HEK293T (cell line): ENCODE data around the gene OPRL1.

ENCODE experiments used
- FOXK2 ChIP-seq: fragments of 450-650 bp; IDR thresholded peaks from 2 replicates; pipeline ENCODE4 v1.6.1; 2016; ENCODE audit warnings: mild to moderate bottlenecking
- L3MBTL2 ChIP-seq: fragments of 450-650 bp; conservative IDR thresholded peaks from 2 replicates; pipeline ENCODE4 v1.6.1; 2016; ENCODE audit warnings: mild to moderate bottlenecking
- NFRKB ChIP-seq: fragments of 450-650 bp; IDR thresholded peaks from 2 replicates; pipeline ENCODE4 v1.6.1; 2016; ENCODE audit warnings: mild to moderate bottlenecking, moderate library complexity
- SUZ12 ChIP-seq: fragments of 450-650 bp; IDR thresholded peaks from 2 replicates; pipeline ENCODE4 v1.6.1; 2016; ENCODE audit warnings: mild to moderate bottlenecking

GRCh38 chr20:64140956-64141355 is 61.1 kb downstream of the OPRL1 start:
- TF ChIP-seq SUZ12: no peak
- TF ChIP-seq NFRKB: no peak
- no peak for TF ChIP-seq L3MBTL2
- no peak for TF ChIP-seq FOXK2
